ENCODE data around the gene TAF1L.
"Not testable (repeated sequence)": the region's sequence is repeated elsewhere in the genome, so short reads cannot be mapped to it uniquely, and the experiment has no call there.

TAF1L gene, protein sequence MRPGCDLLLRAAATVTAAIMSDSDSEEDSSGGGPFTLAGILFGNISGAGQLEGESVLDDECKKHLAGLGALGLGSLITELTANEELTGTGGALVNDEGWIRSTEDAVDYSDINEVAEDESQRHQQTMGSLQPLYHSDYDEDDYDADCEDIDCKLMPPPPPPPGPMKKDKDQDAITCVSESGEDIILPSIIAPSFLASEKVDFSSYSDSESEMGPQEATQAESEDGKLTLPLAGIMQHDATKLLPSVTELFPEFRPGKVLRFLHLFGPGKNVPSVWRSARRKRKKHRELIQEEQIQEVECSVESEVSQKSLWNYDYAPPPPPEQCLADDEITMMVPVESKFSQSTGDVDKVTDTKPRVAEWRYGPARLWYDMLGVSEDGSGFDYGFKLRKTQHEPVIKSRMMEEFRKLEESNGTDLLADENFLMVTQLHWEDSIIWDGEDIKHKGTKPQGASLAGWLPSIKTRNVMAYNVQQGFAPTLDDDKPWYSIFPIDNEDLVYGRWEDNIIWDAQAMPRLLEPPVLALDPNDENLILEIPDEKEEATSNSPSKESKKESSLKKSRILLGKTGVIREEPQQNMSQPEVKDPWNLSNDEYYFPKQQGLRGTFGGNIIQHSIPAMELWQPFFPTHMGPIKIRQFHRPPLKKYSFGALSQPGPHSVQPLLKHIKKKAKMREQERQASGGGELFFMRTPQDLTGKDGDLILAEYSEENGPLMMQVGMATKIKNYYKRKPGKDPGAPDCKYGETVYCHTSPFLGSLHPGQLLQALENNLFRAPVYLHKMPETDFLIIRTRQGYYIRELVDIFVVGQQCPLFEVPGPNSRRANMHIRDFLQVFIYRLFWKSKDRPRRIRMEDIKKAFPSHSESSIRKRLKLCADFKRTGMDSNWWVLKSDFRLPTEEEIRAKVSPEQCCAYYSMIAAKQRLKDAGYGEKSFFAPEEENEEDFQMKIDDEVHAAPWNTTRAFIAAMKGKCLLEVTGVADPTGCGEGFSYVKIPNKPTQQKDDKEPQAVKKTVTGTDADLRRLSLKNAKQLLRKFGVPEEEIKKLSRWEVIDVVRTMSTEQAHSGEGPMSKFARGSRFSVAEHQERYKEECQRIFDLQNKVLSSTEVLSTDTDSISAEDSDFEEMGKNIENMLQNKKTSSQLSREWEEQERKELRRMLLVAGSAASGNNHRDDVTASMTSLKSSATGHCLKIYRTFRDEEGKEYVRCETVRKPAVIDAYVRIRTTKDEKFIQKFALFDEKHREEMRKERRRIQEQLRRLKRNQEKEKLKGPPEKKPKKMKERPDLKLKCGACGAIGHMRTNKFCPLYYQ (N-terminal part only)

DNA sequence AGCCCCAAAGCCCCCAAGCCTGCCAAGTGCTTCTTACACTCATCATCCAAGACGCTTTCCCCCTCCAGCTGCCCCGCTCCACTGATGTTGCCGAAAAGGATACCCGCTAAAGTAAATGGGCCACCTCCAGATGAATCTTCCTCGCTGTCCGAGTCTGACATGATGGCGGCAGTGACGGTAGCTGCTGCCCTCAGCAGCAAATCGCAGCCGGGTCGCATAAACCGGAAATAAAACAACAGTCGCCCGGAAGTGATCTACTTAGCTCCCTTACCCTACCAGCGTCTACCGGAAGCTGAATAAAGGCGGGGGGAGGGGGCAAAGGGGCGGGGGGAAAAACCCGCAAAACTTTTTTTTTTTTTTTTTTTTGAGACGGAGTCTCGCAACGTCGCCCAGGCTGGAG, at the start of gene TAF1L:
TAF1L (minus strand) TSS at position 308 of the 400 bp plus-strand sequence; CDS start at position 218, 90 bp downstream.
- no peak for DNase-seq

DNA sequence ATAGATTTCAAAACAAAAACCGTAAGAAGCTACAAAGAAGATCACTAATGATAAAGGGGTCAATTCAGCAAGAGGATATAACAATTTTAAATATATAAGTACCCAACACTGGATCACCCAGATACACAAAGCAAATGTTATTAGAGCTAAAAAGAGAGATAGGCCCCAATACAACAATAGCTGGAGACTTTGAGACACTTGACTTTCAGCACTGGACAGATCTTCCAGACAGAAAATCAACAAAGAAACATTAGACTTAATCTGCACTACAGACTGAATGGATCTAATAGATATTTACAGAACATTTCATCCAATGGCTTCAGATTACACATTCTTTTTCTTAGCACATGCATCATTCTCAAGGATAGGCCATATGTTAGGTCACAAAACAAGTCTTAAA, 46.3 kb upstream of the TAF1L start:
- DNase-seq, result no peak

DNA sequence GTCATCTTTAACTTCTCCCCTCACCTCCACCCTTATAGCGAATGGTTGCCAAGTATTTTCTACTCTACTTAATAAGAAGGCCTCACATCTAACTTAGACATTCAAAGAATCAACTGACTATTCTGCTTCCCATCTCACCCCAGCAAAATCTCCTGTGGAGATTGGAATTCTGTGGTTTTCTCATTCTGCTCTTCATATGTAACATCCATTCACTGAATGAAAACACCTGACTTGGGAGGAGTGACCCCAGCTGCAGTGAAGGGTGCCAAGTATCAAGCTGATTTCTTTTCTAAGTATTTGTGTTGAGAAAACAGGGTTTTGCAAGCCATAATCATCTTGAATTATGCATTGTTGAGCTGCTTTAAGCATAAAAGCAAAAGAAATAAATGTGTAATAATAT, 42.5 kb upstream of the TAF1L start:
- no peak for DNase-seq

DNA sequence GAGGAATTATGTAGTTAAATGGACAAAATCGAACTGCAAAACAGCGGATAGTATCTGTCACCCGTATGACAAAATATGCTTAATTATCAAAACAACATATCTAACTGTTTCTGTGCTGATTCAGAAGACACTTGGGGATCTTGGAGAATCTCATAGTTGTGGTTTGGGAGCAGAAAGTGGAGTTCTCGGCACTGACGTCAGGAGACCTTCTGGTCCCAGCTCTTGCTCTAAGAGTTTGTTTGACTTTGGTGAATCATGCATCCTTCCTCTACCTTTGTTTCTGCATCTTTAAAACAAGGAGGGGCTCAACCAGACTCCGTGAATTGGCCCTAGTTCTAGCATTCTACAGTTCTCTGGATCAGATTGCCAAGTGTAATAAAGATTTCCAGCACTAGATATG, 37.0 kb upstream of the TAF1L start:
- no peak for DNase-seq

DNA sequence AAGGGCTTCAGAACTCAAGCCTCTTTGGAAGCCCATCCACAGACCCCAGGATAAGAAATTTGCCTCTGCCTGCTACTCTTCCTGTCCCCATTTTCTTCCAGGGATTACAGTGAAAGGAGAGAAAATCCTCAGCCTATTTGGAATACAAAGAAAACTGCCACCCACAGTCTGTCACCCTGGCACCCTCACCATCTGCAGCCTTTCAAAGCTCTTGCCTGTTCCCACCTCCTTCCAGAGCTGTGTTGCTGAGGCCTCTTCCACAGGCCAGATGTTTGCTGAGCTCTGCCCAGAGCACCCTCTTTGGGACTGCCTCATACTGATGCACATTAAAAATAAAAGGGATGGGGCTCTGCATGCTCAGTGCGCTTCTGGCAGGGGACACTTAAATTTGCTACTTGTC, 35.9 kb upstream of the TAF1L start:
- DNase-seq, result no peak

DNA sequence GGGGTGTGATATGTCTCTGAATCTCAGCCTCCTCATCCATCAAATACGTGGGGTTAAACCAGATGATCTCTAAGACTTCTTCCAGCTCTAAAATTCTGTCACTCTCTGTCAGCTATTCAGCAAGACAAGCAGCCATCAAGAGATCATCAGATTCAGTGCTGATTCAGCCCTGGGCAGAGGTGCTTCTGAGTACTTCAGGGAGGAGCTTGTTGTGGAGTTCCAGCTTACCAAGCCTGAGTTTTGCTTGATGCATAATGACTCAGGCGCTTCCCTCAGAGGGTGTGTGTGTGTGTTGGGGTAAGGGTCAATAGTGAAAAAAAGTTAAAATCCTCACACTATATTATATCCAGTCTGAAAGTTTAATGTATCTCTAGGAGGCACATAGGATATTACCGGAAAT, 29.6 kb upstream of the TAF1L start:
- DNase-seq, result no peak

DNA sequence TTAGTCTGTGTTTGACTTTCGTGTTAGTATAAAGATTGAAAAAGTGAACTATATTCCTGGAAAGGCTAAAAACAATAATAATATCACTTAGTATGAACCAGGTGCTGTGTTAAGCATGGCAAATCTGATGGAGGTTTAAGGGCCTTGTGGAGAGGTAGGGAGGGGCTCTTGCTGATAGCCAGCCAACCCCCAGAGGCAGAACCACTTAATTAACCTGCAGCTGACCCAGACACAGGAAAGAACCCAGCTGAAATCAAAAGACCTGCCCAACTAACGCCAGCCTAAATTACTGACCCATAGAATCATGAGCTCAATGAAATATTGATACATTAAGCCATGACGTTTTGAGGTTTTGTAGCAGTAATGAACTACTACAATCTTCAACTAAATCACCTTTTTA, 28.3 kb upstream of the TAF1L start:
- DNase-seq, result no peak

DNA sequence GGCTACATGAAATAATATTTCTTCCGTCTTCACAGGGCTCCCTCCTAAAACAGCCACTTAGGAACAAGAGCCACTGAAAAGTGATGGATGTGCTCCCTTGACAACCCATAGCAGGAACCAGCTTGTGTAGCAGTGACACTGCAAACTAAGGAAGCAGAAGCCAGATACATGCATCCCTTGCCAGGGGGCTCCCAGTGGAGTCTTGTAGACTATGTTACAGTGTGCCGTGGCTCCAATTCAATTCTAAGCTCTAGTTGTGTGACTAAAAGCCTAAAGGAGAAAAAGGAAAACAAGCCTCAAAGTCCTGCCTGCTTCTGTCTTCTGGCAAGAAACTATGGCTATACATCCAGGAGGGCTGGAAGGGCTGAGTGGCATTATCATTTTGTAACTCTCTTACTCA, 12.2 kb upstream of the TAF1L start:
- no peak for DNase-seq

DNA sequence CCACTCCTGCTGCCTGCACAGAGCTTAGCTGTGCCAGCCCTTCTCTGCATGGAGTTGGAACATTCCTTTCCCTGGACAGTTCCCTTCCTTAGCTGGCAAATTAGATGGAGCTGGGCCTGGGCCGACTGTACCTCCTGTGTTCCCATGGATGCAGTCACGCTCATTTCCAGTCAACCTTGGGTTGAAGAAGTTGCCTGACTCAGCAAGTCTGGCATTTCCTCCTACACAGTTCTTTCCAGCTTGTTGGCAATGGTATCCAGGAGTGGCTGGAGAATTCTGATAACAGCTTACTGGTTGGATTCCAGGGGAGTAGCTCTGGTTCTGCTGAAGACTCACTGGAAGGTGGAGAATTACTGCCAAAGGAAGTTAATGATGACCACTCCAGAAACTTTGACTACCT, 9.2 kb upstream of the TAF1L start:
- DNase-seq, result no peak

DNA sequence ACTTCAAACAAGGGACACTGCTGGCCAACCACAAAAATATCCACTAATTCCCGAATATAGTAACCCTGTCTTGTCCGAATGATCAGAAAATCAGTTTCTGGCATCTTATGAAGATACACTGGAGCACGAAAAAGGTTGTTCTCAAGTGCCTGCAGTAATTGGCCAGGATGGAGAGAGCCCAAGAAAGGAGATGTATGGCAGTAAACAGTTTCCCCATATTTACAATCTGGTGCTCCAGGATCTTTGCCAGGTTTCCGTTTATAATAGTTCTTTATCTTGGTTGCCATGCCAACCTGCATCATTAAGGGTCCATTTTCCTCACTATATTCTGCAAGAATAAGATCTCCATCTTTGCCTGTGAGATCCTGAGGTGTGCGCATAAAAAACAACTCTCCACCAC, 2.3 kb downstream of the TAF1L start:
- DNase-seq, result not testable (repeated sequence)

DNA sequence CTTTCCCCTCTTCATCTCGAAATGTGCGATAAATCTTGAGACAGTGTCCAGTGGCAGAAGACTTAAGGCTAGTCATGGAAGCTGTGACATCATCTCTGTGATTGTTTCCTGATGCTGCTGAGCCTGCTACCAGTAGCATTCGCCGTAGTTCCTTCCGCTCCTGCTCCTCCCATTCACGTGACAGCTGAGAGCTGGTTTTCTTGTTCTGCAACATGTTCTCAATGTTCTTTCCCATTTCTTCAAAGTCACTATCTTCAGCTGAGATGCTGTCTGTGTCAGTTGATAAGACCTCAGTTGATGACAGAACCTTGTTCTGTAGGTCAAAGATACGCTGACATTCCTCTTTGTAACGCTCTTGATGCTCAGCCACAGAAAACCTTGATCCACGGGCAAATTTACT, 3.5 kb downstream of the TAF1L start:
- DNase-seq, result no peak

DNA sequence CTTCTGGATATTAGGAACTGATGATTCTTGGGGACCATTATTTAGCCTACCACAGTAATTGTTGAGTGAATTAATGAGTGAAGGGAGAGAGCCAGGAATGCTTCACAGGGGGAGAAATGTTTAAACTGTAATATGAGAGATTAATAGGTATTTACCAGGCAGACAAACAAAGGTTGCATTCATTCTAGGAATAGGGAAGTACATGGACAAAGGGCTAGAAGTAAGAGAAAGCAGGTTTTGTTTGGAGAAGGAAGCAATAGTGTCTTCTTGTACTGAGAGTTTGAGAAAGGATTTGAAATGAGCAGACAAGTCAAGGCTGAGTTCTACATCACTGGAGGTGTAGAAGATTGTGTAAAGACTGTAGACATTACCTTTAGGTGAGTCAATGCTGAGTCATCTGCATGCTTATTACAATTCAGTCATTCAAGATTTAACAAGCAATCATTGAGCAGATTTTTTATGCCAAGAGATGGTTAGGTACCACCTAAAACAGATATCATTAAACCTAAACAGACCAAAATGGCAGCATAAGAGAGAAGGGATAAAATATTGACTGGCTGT, 8.0 kb downstream of the TAF1L start:
- DNase-seq, result no peak

DNA sequence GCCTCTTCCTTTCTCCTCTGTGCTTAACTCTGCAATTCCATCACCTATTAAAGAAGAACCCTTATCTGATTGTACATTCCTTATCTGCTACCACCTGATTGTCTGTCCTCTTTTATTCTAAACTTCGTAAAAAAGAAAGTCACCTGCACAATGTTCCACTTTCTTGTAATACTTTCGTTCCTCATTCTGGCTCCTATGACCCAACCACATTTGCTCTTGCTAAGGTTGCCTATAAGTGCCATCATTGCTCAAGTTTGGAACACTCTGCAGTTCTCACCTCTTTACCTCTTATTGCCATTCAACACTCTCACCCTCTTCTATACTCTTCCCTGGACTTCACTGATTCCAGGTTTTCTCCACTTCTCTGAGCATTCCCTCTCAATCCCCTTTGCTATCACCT, 10.1 kb downstream of the TAF1L start:
- no peak for DNase-seq

DNA sequence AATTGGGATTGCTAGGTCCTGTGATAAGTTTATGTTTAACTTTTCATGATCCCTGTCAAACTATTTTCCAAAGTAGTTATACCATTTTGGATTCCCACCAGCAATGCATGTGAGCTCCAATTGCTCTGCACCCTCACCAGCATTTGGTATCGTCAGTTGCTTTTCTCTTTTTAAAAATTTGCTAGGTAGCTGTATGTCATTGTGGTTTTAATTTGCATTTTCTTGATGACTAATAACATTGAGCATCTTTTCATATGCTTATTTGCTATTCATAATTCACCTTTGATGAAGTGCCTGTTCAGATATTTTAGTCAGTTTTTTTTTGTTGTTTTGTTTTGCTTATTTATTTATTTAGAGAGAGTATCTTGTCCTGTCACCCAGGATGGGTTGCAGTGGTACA, 12.5 kb downstream of the TAF1L start:
- DNase-seq, result no peak

DNA sequence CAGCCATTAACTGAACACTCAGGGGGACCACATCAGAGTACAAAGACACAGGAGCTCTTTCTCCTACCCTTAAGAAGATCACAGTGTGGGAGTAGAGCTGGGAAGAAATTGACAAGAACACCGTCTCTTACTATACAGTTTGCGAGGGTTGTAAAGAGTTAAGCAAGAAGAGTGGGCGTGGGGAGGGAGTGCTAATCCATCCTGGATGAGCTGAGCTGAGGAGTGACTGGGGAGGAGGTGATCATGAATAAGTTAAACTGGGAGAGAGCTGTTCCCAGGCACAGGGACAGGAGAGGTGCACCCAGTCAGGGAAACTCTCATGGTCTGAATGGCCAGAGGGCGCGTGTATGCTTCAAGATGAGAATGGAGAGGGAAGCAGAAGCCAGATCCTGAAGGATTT, 17.2 kb downstream of the TAF1L start:
- DNase-seq, result no peak

DNA sequence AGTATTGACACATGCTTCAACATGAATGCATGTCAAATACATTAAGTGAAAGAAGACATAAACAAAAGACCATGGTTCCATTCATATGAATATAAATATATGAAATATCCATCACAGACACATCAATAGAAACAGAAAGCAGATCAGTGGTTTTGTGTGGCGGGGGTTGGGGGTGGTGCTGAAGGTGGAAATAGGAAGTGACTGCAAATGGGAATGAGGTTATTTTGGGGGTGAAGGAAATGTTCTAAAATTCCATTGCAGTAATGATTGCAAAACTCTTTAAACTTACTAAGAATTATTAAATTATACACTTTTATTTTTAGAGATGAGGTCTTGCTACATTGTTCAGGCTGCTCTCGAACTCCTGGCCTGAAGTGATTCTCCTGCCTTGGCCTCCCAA, 28.7 kb downstream of the TAF1L start:
- DNase-seq, result no peak

DNA sequence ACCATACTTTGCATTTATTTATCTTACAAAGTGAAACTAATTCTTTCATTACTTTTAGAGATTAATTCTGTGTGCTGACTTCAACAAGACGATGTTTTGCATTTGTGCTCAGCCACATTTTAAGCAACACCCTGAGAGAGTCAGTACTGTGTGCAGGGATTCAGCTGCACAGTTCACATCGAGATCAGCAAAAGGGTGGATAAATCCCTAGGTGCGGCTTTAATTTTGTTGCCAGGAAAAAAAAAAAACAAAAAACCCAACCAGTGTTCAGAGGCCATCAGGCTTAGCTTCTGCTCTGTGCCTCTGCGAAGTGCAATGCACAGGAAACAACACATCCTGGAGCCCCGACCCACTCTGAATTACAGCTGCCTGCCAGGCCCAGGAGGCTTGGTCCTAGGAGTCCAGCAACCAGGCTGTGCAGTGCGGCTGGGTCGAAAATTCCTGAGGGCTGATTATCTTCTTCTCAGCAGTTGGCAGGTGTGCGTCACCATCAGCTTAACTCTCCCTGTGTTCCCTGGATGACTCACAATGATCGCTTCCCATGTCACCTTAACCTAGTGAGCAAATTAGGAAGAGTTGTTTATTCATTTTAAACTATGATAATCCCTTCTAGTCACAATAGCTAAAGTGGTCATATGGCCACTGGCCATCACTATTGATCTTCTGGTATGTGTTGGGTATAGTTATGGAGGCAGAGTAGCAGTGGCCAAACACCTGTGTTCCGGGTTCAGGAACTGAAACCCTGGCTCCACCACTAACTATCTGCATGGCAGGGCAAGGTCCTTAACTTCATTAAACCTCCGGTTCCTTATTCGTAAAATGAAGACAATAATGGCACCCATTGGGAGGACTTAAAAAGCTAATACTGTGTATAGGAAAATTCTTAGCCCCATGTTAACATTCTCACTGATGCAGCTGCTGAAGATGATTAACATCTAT, 31.3 kb downstream of the TAF1L start:
- DNase-seq, result no peak

DNA sequence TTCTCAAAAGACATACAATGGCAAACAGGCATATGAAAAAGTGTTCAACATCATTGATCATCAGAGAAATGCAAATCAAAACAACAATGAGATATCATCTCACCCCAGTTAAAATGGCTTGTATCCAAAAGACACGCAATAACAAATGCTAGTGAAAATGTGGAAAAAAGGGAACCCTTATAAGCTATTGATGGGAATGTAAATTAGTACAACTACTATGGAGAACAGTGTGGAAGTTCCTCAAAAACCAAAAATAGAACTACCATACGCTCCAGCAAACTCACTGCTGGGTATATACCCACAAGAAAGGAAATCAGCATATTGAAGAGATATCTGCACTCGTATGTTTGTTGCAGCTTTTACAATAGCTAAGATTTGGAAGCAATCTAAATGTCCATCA, 36.4 kb downstream of the TAF1L start:
- not testable (repeated sequence) for DNase-seq

DNA sequence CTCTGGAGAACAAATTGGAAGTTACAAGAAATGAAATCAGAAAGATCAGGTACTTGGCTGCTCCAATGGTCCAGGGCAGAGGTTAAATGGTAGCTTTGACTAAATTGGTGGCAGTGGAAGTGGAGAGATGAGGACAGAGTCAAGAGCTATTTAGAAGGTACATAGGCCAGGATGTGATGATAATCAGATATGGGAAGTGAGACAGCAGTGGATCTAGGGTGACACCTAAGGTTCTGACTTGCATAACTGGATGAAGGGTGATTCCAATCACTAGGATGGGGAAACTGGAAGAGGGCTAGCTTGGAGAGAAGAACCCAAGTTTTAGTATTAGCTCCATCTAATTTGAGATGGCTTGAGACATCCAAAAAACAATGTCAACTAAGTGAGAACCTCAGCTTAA, 38.5 kb downstream of the TAF1L start:
- DNase-seq, result no peak

DNA sequence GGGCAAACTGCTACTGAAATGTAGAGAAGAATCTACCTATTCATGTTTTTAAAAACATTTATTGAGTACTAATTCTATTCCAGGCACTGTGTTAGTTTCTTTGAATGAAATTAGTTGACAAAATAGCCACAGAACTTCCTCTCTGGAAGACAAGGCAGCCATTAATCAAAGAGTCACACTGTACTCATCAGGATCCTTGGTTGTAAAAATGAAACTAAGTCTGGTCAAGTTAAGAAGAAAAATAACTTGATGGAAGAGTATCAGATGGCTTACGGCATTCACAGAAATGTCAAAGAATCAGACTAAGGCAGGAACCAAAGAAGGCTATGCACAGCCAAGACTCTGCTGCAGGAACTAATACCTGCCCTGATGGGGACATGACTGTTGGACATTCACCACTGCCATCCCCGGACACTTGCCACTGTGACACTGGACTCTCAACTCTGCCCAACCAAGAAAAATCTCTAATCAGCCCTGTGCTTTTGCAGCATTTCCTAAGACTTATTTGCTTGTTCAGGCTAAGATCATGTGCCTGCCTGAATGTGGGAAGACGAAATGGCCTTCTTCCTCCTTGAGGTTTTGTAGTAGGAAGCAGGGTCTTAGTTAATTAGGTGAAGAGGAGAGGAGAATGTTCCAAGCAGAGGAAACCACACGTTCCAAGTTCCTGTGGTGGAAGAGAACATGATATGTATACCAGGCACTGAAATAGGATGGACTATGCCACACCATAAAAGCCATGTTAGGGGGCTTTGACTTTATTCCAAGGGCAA, 39.2 kb downstream of the TAF1L start:
- no peak for DNase-seq

DNA sequence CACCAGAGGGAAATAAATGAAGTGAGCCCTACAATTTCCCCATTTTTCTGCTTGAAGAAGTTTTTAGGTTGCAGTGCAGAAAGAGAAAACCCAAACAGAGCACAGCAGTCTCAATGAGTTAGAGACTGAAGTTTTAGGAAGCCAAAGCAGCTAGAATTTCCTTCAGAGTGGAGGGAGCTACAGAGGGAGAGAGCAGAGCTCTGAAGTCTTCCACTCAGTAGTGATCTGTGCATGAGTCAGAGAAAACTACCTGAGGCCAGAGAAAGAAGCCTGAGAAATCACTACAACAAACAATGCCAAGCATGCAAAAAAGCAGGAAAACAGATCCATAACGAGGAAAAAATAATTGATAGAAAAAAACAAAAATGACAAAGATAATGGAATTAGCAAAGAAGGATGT, 44.6 kb downstream of the TAF1L start:
- DNase-seq, result no peak
